Osteoblast (primary cell): ENCODE measurements around the gene RBFOX2. TPM values are rescaled to one million over a fixed set of nuclear protein-coding genes. Genes with fewer than 3 reads are reported as not detected.

Experiments used
- DNase-seq: peaks from one replicate; pipeline ENCODE4 v3.0.0; 2011; ENCODE audit warnings: low spot score, mixed read lengths; ENCODE audit not compliant: insufficient read length; ENCODE audit errors: missing footprints
- H2AFZ ChIP-seq: 2 replicates; pipeline ENCODE4 v1.6.0; 2011; ENCODE audit warnings: mild to moderate bottlenecking, low read length
- H3K27ac ChIP-seq: 2 replicates; pipeline ENCODE4 v1.5.1; 2011; ENCODE audit warnings: mild to moderate bottlenecking, low read depth, low read length, moderate library complexity
- H3K27me3 ChIP-seq: 2 replicates; pipeline ENCODE4 v1.6.0; 2012; ENCODE audit warnings: mild to moderate bottlenecking, control low read depth, inconsistent platforms, low read length, moderate library complexity; ENCODE audit not compliant: insufficient read depth
- H3K36me3 ChIP-seq: 2 replicates; pipeline ENCODE4 v1.5.1; 2011; ENCODE audit warnings: mild to moderate bottlenecking, low read length, control low read depth, moderate library complexity; ENCODE audit not compliant: insufficient read depth
- H3K4me1 ChIP-seq: 2 replicates; pipeline ENCODE4 v1.5.1; 2011; ENCODE audit warnings: mild to moderate bottlenecking, low read length, control low read depth, moderate library complexity; ENCODE audit not compliant: insufficient read depth
- H3K4me2 ChIP-seq: 2 replicates; pipeline ENCODE4 v1.6.0; 2011; ENCODE audit warnings: mild to moderate bottlenecking, low read length; ENCODE audit not compliant: insufficient read depth
- H3K4me3 ChIP-seq: fragments of 200-600 bp; sonication (generic); 3 replicates; pipeline ENCODE4 v1.5.1; 2012; ENCODE audit warnings: mild to moderate bottlenecking, low read length, inconsistent platforms; ENCODE audit not compliant: insufficient read depth
- H3K79me2 ChIP-seq: 2 replicates; pipeline ENCODE4 v1.6.0; 2012; ENCODE audit warnings: mild to moderate bottlenecking, low read length, control low read depth, inconsistent platforms; ENCODE audit not compliant: insufficient read depth
- H3K9me3 ChIP-seq: 2 replicates; pipeline ENCODE4 v1.5.1; 2011; ENCODE audit warnings: low read depth, low read length, control low read depth
- H4K20me1 ChIP-seq: 2 replicates; pipeline ENCODE4 v1.6.0; 2012; ENCODE audit warnings: mild to moderate bottlenecking, low read length, control low read depth; ENCODE audit not compliant: insufficient read depth
- CTCF ChIP-seq: IDR thresholded peaks from 2 replicates; pipeline ENCODE4 v1.5.1; 2011; ENCODE audit warnings: mild to moderate bottlenecking, low read depth, low read length, moderate library complexity; ENCODE audit errors: extremely low read depth
- total RNA-seq: library from RNA; depleted of rRNA; stranded (reverse); fragments of >200 nt; gene quantifications from 2 replicates; pipeline ENCODE4 v1.2.3, GENCODE V29; 2012

Gene RBFOX2
- total RNA-seq, 1 donor = 171 TPM

- Histone ChIP-seq H3K27me3 (peaks cover 2% of the 10 kb centered on the region), H4K20me1 (no peaks in the 10 kb centered on the region), H3K79me2 (no peaks in the 10 kb centered on the region), H3K36me3 (no peaks in the 10 kb centered on the region), H3K9me3 (no peaks in the 10 kb centered on the region), H3K27ac (no peak overlapping the region), H3K4me3 (no peak overlapping the region), H3K4me1 (peaks cover 10% of the 10 kb centered on the region), H2AFZ (no peak overlapping the region), H3K4me2 (no peak overlapping the region)
- no peak for DNase-seq
- TF ChIP-seq CTCF = no peak
These were observed 302.2 kb downstream of the RBFOX2 start for GRCh38 chr22:35726398-35726797.

GRCh38 chr22:35725521-35725920, 303.1 kb downstream of the RBFOX2 start:
- Histone ChIP-seq H3K4me1 (peaks cover 10% of the 10 kb centered on the region), H3K27ac (no peak overlapping the region), H4K20me1 (no peaks in the 10 kb centered on the region), H3K9me3 (no peaks in the 10 kb centered on the region), H2AFZ (no peak overlapping the region), H3K27me3 (peaks cover 2% of the 10 kb centered on the region), H3K4me2 (no peak overlapping the region), H3K79me2 (no peaks in the 10 kb centered on the region), H3K36me3 (no peaks in the 10 kb centered on the region), H3K4me3 (no peak overlapping the region)
- no peak for DNase-seq
- no peak for TF ChIP-seq CTCF

GRCh38 chr22:35721960-35722359, 306.7 kb downstream of the RBFOX2 start:
- no peaks in the 10 kb centered on the region for H3K27me3 ChIP-seq
- no peak overlapping the region for H3K4me3 ChIP-seq
- H3K27ac ChIP-seq = no peak overlapping the region
- H4K20me1 ChIP-seq = no peaks in the 10 kb centered on the region
- no peak overlapping the region for H2AFZ ChIP-seq
- H3K9me3 ChIP-seq = no peaks in the 10 kb centered on the region
- no peak for DNase-seq
- H3K4me2 ChIP-seq = no peak overlapping the region
- no peaks in the 10 kb centered on the region for H3K79me2 ChIP-seq
- H3K4me1 ChIP-seq = peaks cover 10% of the 10 kb centered on the region
- no peaks in the 10 kb centered on the region for H3K36me3 ChIP-seq
- no peak for TF ChIP-seq CTCF

GRCh38 chr22:35719212-35719875, 309.3 kb downstream of the RBFOX2 start:
- Histone ChIP-seq H3K4me3 (no peak overlapping the region), H3K9me3 (no peaks in the 10 kb centered on the region), H3K36me3 (no peaks in the 10 kb centered on the region), H4K20me1 (no peaks in the 10 kb centered on the region), H3K27ac (no peak overlapping the region), H3K4me2 (no peak overlapping the region), H3K79me2 (no peaks in the 10 kb centered on the region), H2AFZ (no peak overlapping the region), H3K4me1 (peaks cover 10% of the 10 kb centered on the region), H3K27me3 (no peaks in the 10 kb centered on the region)
- no peak for DNase-seq
- TF ChIP-seq CTCF = no peak
